ENCODE data around the gene SCYGR5.

Gene SCYGR5

DNA sequence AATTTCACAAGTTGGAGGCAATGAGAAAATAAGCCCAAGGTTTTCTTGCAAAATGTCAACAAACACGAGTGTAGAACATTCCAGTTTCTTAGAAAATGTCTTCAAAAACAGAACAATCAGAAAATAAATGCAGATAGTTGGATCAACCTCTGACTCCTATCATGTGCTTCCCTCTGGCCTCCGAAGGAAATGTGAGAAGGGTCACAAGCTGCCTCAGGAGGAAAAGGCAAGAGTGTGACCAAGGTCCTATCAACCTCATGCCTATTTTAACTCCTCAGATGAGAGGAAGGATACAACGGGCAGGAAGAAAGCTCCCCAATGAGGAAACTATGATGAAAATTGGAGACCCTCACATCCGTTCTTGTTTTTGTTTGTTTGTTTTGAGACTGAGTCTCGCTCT lies 7.9 kb downstream of the SCYGR5 start:
- DNase-seq, result no peak

GRCh38 chr2:227677928-227678327 lies 11.3 kb downstream of the SCYGR5 start:
- DNase-seq, result no peak

DNA sequence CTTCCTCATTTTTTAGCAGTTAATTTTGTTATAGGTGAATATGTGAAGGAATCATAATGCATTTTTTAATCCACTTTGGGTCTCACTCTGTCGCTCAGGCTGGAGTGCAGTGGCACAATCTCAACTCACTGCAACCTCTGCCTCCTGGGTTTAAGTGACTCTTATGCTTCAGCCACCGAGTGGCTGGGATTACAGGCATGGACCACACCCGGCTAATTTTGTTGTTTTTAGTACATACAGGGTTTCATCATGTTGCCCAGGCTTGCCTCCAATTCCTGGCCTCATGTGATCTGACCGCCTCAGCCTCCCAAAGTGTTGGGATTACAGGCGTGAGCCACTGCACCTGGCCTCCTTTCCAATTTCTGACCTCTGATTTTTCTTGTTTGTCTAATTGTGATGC lies 17.7 kb downstream of the SCYGR5 start:
- no peak for DNase-seq

DNA sequence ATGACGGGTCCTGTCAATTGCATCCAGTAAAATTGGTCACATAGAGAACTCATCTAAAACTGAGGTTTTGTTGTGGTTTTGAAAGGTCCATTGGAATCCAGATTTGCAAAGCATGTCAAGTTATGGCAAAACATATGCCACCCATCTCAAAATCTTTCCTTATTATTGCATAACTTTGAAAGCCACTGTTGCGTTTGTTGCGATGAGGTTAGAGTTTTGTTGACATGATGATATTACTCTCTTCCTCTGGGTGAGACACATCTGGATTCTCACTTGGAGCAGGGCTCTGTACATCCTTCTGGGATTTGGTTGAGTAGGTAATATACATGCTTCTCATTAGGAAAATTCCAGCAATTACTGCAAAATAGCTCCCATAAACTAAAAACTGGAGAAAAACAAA lies 20.6 kb downstream of the SCYGR5 start:
- no peak for DNase-seq

GRCh38 chr2:227696990-227697679 lies 30.5 kb downstream of the SCYGR5 start:
- DNase-seq, result no peak

- DNase-seq, result no peak
Observed at GRCh38 chr2:227701556-227701955, 35.0 kb downstream of the SCYGR5 start.

DNA sequence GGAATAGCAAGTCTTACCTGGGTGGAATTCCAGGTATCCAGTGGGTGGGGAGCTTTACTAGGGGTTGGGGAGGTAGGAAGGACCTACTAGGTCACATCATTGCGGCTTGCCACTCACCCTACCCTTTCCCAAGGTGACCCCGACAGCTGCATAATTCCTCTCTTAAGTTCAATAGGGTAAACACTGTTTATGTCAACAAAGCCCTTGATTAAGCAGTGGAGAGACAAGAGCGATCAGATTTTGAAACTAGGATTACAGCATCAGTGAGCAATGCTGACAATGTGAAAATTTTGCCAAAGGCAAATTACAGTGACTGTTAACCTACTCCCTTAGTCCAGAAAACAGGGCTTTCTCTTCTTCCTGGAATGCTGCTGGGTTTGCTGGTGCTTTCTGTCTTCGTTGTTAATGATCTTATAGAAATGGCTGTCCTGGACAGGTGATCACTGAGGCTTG lies 36.7 kb downstream of the SCYGR5 start:
- no peak for DNase-seq

DNA sequence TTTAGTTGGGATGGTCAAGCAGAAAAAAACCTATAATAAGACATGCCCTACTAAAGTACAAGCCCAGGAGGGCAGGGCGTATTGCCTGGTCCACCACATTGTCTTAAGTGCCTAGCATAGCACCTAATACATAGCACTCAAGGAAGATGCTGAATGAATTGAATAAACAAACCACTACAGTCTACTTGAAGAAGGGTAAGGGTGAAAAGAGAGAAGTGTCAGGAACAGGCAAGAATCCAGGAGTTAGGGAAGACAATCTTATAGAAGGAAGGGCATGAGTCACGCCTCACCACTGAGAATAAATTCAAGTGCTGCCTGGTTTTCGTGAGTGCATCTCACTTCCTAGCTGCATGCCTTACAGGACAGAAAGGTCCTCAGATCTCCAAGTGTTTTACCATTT lies 37.4 kb downstream of the SCYGR5 start:
- no peak for DNase-seq

DNA sequence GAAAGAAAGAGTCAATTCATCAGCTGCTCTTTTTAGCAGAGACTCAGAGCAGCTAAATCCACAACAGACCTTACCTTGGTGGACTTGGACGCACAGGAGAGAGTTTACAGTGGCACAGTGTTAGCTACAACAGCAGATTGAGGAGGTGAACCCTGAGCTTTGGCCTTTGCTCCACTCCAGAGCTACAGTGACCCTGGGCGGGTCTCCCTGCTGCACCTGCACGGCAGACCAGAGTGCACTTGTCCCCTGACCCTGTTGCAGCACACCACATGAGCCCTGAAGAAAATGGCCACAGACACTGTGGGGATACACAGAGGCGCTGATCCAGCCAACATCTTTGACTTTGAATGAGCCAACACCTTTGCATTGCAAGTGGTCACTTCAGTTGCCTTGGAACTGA lies 40.3 kb downstream of the SCYGR5 start:
- DNase-seq, result no peak

DNA sequence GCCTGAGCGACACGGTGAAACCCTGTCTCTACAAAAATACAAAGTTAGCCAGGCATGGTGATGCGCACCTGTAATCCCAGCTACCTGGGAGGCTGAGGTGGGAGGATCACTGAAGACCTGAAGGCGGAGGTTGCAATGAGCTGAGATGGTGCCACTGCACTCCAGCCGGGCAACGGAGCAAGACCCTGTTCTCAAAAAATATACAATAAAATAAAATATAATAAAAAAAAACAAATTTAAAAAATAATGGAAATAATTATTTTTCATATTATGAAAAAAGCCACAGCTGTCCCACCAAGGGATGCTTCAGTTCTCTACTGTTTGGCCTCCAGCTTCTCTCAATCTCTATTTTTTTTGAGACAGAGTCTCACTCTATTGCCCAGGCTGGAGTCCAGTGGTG lies 40.8 kb downstream of the SCYGR5 start:
- DNase-seq, result no peak

DNA sequence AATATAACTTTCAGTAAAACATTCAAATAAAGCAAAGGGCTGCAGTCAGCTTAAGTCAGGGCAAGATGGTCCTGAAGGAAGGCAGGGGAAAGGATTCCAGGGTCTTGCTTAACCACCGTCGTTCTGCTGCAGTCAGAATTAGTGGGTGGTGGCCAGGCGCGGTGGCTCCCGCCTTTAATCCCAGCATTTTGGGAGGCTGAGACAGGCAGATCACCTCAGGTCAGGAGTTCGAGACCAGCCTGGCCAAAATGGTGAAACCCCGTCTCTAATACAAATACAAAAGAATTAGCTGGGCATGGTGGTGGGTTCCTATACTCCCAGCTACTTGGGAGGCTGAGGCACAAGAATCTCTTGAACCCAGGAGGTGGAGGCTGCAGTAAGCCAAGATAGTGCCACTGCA lies 44.4 kb downstream of the SCYGR5 start:
- no peak for DNase-seq

DNA sequence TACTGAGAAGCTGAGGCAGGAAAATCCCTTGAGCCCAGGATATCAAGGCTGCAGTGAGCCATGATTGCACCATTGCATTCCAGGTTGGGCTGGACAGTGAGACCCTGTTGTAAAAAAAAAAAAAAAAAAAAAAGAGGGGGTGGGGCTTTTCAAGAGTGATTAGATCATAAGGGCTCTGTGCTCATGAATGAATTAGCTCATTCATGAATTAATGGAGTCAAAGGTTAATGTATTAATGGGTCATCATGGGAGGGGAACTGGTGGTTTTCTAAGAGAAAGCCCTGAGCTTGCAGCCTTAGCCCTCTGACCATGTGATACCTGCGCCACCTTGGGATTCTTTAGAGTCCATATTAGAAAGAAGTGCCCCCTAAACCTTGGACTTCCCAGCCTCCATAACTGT lies 46.7 kb downstream of the SCYGR5 start:
- DNase-seq, result no peak

GRCh38 chr2:227716501-227716900 lies 49.9 kb downstream of the SCYGR5 start:
- DNase-seq, result no peak

Data from activated naive CD4-positive, alpha-beta T cell treated with anti-CD3 and anti-CD28 coated beads, Interleukin-2, amount 50 U/mL, for 16 hours (primary cell).